ENCODE data around the gene SCGB2A2. TPM values are rescaled to one million over a fixed set of nuclear protein-coding genes. Genes with fewer than 3 reads are reported as not detected.
A peak's percentile ranks its signal among the peaks of the same experiment; 100 is the strongest.

SCGB2A2 gene
- total and polyA plus RNA-seq, 9 of the 15 experiments (the other 6 are each of a cell fraction or from before 2014, with no cell fraction given): not detected

DNA sequence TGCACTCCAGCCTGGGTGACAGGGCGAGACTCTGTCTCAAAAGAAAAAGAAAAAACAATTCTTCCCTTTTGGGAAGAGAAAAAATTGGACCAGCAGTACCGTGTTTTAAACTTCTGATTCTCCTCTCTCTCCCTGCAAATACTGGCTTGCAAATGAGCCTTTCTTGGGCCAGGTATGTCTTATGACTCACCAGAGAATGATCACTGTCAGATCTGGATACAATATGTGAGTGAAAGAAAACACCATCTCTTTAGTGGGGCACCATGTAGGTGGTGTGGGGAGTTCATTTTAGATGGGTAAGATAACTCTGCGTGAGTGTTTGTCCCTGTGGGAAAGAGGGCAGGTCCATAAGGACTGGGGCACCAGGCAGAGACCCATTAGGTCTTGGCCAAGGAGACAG, 2.4 kb upstream of the SCGB2A2 start (continued):
- TF ChIP-seq, protein P1, sequence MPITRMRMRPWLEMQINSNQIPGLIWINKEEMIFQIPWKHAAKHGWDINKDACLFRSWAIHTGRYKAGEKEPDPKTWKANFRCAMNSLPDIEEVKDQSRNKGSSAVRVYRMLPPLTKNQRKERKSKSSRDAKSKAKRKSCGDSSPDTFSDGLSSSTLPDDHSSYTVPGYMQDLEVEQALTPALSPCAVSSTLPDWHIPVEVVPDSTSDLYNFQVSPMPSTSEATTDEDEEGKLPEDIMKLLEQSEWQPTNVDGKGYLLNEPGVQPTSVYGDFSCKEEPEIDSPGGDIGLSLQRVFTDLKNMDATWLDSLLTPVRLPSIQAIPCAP (CRISPR knock-in tag; IDR thresholded peaks at IDR 0.05; ENCODE audit: borderline replicate concordance): no peak
- TF ChIP-seq, protein P2, sequence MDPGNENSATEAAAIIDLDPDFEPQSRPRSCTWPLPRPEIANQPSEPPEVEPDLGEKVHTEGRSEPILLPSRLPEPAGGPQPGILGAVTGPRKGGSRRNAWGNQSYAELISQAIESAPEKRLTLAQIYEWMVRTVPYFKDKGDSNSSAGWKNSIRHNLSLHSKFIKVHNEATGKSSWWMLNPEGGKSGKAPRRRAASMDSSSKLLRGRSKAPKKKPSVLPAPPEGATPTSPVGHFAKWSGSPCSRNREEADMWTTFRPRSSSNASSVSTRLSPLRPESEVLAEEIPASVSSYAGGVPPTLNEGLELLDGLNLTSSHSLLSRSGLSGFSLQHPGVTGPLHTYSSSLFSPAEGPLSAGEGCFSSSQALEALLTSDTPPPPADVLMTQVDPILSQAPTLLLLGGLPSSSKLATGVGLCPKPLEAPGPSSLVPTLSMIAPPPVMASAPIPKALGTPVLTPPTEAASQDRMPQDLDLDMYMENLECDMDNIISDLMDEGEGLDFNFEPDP (CRISPR knock-in tag; IDR thresholded peaks at IDR 0.05): no peak
- TF ChIP-seq, protein P3, sequence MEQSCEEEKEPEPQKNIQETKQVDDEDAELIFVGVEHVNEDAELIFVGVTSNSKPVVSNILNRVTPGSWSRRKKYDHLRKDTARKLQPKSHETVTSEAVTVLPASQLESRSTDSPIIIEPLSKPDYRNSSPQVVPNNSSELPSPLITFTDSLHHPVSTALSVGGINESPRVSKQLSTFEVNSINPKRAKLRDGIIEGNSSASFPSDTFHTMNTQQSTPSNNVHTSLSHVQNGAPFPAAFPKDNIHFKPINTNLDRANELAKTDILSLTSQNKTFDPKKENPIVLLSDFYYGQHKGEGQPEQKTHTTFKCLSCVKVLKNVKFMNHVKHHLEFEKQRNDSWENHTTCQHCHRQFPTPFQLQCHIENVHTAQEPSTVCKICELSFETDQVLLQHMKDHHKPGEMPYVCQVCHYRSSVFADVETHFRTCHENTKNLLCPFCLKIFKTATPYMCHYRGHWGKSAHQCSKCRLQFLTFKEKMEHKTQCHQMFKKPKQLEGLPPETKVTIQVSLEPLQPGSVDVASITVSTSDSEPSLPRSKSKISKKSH (CRISPR knock-in tag; IDR thresholded peaks at IDR 0.05): no peak
- no peak for TF ChIP-seq TCF7 (IDR thresholded peaks at IDR 0.05; ENCODE audit: borderline replicate concordance)

DNA sequence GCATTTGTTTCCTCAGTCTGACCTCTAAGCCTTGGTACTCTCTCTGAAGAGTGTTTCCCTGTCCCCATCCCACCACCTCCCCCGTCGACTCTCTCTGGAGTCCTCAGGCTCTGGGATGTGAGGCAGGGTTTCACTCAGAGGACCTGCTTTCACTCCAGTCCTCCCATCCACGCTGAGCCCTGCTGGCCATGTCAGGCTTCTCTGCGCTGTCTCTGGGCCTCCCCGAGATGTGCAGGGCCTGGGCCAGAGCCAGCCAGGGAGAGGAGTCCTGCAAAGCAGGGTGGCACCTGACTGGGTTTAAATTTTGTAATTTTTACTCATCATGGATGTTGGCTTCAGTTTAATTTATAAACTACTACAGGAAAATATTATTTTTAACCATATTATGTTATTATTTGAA, 3.3 kb downstream of the SCGB2A2 start:
- no peaks in the 10 kb centered on the region for H4K20me1 ChIP-seq (replicated peaks; ENCODE audit: control insufficient read depth, insufficient read depth, low read length)
- no peaks in the 10 kb centered on the region for H3K36me3 ChIP-seq (ENCODE audit: control insufficient read depth, insufficient read depth, low read length)
- 14% methylated on average over 5 of the region's 5 CpGs for WGBS (ENCODE audit: insufficient coverage, low coverage, missing lambda C conversion rate)
- no peak overlapping the region for H3K4me3 ChIP-seq
- 0 out of 5 replicates have a peak, but pooled peaks cover 0 to 5% of the 10 kb centered on the region in 2 experiments for H3K4me1 ChIP-seq (replicated peaks in 1 of 2; ENCODE audit: control insufficient read depth in 2 of 2, insufficient read depth in 2 of 2, low read length in 2 of 2)
- H3K4me2 ChIP-seq (ENCODE audit: insufficient read depth, low read length): no peak overlapping the region
- ChIA-PET CTCF (ENCODE audit: low intra/inter-chr PET ratio) (no interaction called here), POLR2A (interaction anchor here (1.0 kb wide), 1 partner anchor 10 kb away, joined by 3 read pairs; no protein-coding TSS in a partner anchor)
- DNase-seq (ENCODE audit: extremely low read depth in 1 of 4, low spot score in 3 of 4): no peak
- H3K9ac ChIP-seq (ENCODE audit: insufficient read depth in 1 of 2, low read depth in 2 of 2, low read length in 2 of 2): no peak overlapping the region
- no peaks in the 10 kb centered on the region for H3K9me1 ChIP-seq (ENCODE audit: control insufficient read depth, insufficient read depth, low read length)
- no peak for FAIRE-seq
- H3K79me2 ChIP-seq (ENCODE audit: control insufficient read depth, insufficient read depth, low read length): no peaks in the 10 kb centered on the region
- no peak overlapping the region for H2AFZ ChIP-seq (ENCODE audit: low read depth, low read length)
- BruUV-seq (replicated peaks): no TSS peak
- peaks cover 13 to 17% of the 10 kb centered on the region in 2 experiments; a peak in 4 of 5 replicates for H3K27me3 ChIP-seq (ENCODE audit: control insufficient read depth in 2 of 2, insufficient read depth in 2 of 2, low read length in 2 of 2)
- H3K27ac ChIP-seq (ENCODE audit: extremely low read depth, low read depth, low read length): no peak overlapping the region
- peak; percentile 50; the same call in 1 of the 3 replicates for ATAC-seq
- in situ Hi-C loops (cut with MboI): no loop called here
- TF ChIP-seq SMAD2 (IDR thresholded peaks at IDR 0.05; ENCODE audit: low read depth, low read length) (no peak), POLR2AphosphoS5 (IDR thresholded peaks at IDR 0.05; ENCODE audit: control insufficient read depth, insufficient read depth, low read depth, low read length) (no peak), ZFP36 (IDR thresholded peaks at IDR 0.05; ENCODE audit: low read depth, low read length, partially characterized antibody) (no peak)
- TF ChIP-seq, protein P4, sequence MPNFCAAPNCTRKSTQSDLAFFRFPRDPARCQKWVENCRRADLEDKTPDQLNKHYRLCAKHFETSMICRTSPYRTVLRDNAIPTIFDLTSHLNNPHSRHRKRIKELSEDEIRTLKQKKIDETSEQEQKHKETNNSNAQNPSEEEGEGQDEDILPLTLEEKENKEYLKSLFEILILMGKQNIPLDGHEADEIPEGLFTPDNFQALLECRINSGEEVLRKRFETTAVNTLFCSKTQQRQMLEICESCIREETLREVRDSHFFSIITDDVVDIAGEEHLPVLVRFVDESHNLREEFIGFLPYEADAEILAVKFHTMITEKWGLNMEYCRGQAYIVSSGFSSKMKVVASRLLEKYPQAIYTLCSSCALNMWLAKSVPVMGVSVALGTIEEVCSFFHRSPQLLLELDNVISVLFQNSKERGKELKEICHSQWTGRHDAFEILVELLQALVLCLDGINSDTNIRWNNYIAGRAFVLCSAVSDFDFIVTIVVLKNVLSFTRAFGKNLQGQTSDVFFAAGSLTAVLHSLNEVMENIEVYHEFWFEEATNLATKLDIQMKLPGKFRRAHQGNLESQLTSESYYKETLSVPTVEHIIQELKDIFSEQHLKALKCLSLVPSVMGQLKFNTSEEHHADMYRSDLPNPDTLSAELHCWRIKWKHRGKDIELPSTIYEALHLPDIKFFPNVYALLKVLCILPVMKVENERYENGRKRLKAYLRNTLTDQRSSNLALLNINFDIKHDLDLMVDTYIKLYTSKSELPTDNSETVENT (CRISPR knock-in tag; IDR thresholded peaks at IDR 0.05): no peak
- intact Hi-C loops (cut with micrococcal nuclease): no loop called here
- H3K9me3 ChIP-seq (replicated peaks; ENCODE audit: control insufficient read depth, insufficient read depth, low read depth, low read length): no peaks in the 10 kb centered on the region

Measured in K562 (cell line).